ENCODE results near the gene SNAPC4. TPM values are rescaled to one million over a fixed set of nuclear protein-coding genes. Genes with fewer than 3 reads are reported as not detected.

The SNAPC4 gene
- total and polyA plus RNA-seq, 9 of the 15 experiments (the other 6 are each of a cell fraction or from before 2014, with no cell fraction given): 0.21 to 21.8 (median 8.8) TPM

GRCh38 chr9:136410500-136411287 lies 10.7 kb upstream of the SNAPC4 start, which contains the start of the genes ENTR1 and PMPCA (continued):
- TF ChIP-seq ZFP91 (CRISPR knock-in tag; IDR thresholded peaks at IDR 0.05): no peak
- no peak for TF ChIP-seq ZNF780A (CRISPR knock-in tag; IDR thresholded peaks at IDR 0.05)
- TF ChIP-seq HMG20B (CRISPR knock-in tag; IDR thresholded peaks at IDR 0.05): no peak
- no peak for TF ChIP-seq RBM25 (IDR thresholded peaks at IDR 0.05; ENCODE audit: low read depth, low read length, severe bottlenecking)
- TF ChIP-seq ZNF778 (CRISPR knock-in tag; IDR thresholded peaks at IDR 0.05): no peak
- TF ChIP-seq ZNF134 (CRISPR knock-in tag; conservative IDR thresholded peaks at IDR 0.05): no peak
- TF ChIP-seq MAX (CRISPR knock-in tag; IDR thresholded peaks at IDR 0.05): peak; percentile 70
- no peak for TF ChIP-seq ZNF239 (CRISPR knock-in tag; IDR thresholded peaks at IDR 0.05)
- peak; percentile 87 for TF ChIP-seq RBFOX2 (IDR thresholded peaks at IDR 0.05; ENCODE audit: low read depth, low read length)
- TF ChIP-seq E2F8 (IDR thresholded peaks at IDR 0.05; ENCODE audit: low read depth, partially characterized antibody): peak; percentile 43
- peak; percentile 64 for TF ChIP-seq CHD1 (IDR thresholded peaks at IDR 0.05; ENCODE audit: low read length)
- TF ChIP-seq HNRNPUL1 (IDR thresholded peaks at IDR 0.05; ENCODE audit: low read length): no peak
- TF ChIP-seq ZNF436 (CRISPR knock-in tag; IDR thresholded peaks at IDR 0.05): no peak
- TF ChIP-seq ATF3 (IDR thresholded peaks at IDR 0.05): no peak
- TF ChIP-seq ATF3 (CRISPR knock-in tag; conservative IDR thresholded peaks at IDR 0.05): no peak
- no peak for TF ChIP-seq ZNF384 (IDR thresholded peaks at IDR 0.05; ENCODE audit: low read depth, low read length)
- no peak for TF ChIP-seq KAT7 (CRISPR knock-in tag; IDR thresholded peaks at IDR 0.05; ENCODE audit: borderline replicate concordance)
- no peak for TF ChIP-seq ZNF175 (CRISPR knock-in tag; IDR thresholded peaks at IDR 0.05; ENCODE audit: low read depth)
- TF ChIP-seq NBN (IDR thresholded peaks at IDR 0.05; ENCODE audit: low read depth): no peak
- no peak for TF ChIP-seq CC2D1A (IDR thresholded peaks at IDR 0.05)
- TF ChIP-seq PHF8 (IDR thresholded peaks at IDR 0.05; ENCODE audit: borderline replicate concordance, low read length): peak; percentile 90
- TF ChIP-seq MXD1 (CRISPR knock-in tag; IDR thresholded peaks at IDR 0.05; ENCODE audit: borderline replicate concordance, poor library complexity, severe bottlenecking): no peak
- no peak for TF ChIP-seq ZC3H4 (CRISPR knock-in tag; IDR thresholded peaks at IDR 0.05; ENCODE audit: borderline replicate concordance)
